Endothelial cell of umbilical vein (primary cell): Measurements from ENCODE around the gene OSBPL5. TPM values are rescaled to one million over a fixed set of nuclear protein-coding genes. Genes with fewer than 3 reads are reported as not detected.

Source experiments
- BruUV-seq: library from RNA; stranded (reverse); fragments of 400-500 nt; replicated peaks from 2 replicates; lab custom pipeline; 2021; lab: Mats Ljungman, UMichigan
- CTCF ChIA-PET: fragments of 300-600, 350-600 bp; sonication (Branson Sonifier 250); formaldehyde crosslinking; loops from one replicate; lab custom pipeline; 2021; ENCODE audit warnings: antibody characterized with exemption, inconsistent platforms; lab: Charles Lee
- POLR2A ChIA-PET: fragments of 300-600, 350-600 bp; sonication (Branson Sonifier 250); formaldehyde crosslinking; loops from one replicate; lab custom pipeline; 2021; ENCODE audit warnings: antibody characterized with exemption, inconsistent platforms; lab: Charles Lee
- DNase-seq: peaks from one replicate; pipeline ENCODE4 v3.0.0-alpha.2; 2011; ENCODE audit warnings: low read depth, low spot score
- FAIRE-seq: peaks from 2 replicates; lab custom pipeline; 2011; peaks lifted over from hg19 to GRCh38; lab: Jason Lieb, UNC
- H2AFZ ChIP-seq: 2 replicates; pipeline ENCODE4 v1.6.0; 2012; ENCODE audit warnings: low read depth, low read length, control low read depth, inconsistent platforms
- H3K27ac ChIP-seq: 2 replicates; pipeline ENCODE4 v1.5.1; 2011; ENCODE audit warnings: low read depth, mild to moderate bottlenecking, control low read depth, low read length, moderate library complexity; ENCODE audit not compliant: insufficient read depth
- H3K27me3 ChIP-seq, 2 experiments: 2 replicates each; pipeline versions ENCODE4 v1.6.0 to v1.6.1; 2011; ENCODE audit warnings: low read length in 2 of 2, mixed read lengths in 1 of 2; ENCODE audit not compliant: control insufficient read depth in 2 of 2, insufficient read depth in 2 of 2
- H3K36me3 ChIP-seq, 2 experiments: 2 replicates in 1 of 2; 3 replicates in 1 of 2; pipeline ENCODE4 v1.5.1; 2011; ENCODE audit warnings: low read length in 2 of 2, mild to moderate bottlenecking in 1 of 2, moderate library complexity in 1 of 2; ENCODE audit not compliant: control insufficient read depth in 2 of 2, insufficient read depth in 2 of 2; ENCODE audit errors: extremely low read depth in 1 of 2
- H3K4me1 ChIP-seq: 3 replicates; pipeline ENCODE4 v1.5.1; 2011; ENCODE audit warnings: mild to moderate bottlenecking, low read length; ENCODE audit not compliant: control insufficient read depth, insufficient read depth; ENCODE audit errors: extremely low read depth
- H3K4me2 ChIP-seq: 2 replicates; pipeline ENCODE4 v1.6.1; 2011; ENCODE audit warnings: low read length, control low read depth, mixed read lengths; ENCODE audit not compliant: insufficient read depth
- H3K4me3 ChIP-seq, 3 experiments: fragments of 200-600 bp in 1 of 3; sonication (generic), shearing (Covaris generic) in 1 of 3; replicated peaks in 1 of 3; 2 replicates each; pipeline ENCODE4 v1.5.1; 2011 to 2016; ENCODE audit warnings: control low read depth in 3 of 3, low read length in 3 of 3, mild to moderate bottlenecking in 2 of 3, inconsistent platforms in 1 of 3, low read depth in 1 of 3, moderate library complexity in 1 of 3; ENCODE audit not compliant: insufficient read depth in 1 of 3
- H3K79me2 ChIP-seq: 2 replicates; pipeline ENCODE4 v1.6.0; 2012; ENCODE audit warnings: low read length, inconsistent platforms; ENCODE audit not compliant: control insufficient read depth, insufficient read depth
- H3K9ac ChIP-seq: replicated peaks from 2 replicates; pipeline ENCODE3; 2011; ENCODE audit warnings: low read length, control low read depth; ENCODE audit not compliant: insufficient read depth; ENCODE audit errors: extremely low read depth
- H3K9me1 ChIP-seq: replicated peaks from 3 replicates; pipeline ENCODE4 v1.6.0; 2011; ENCODE audit warnings: mild to moderate bottlenecking, low read length; ENCODE audit not compliant: control insufficient read depth, insufficient read depth; ENCODE audit errors: extremely low read depth
- H3K9me3 ChIP-seq: replicated peaks from 2 replicates; pipeline ENCODE4 v1.5.1; 2012; ENCODE audit warnings: low read length, inconsistent platforms; ENCODE audit not compliant: control insufficient read depth, insufficient read depth
- H4K20me1 ChIP-seq: replicated peaks from 2 replicates; pipeline ENCODE3; 2011; ENCODE audit warnings: mild to moderate bottlenecking, low read length; ENCODE audit not compliant: control insufficient read depth, insufficient read depth; ENCODE audit errors: extremely low read depth
- CTCF ChIP-seq, 2 donors: IDR thresholded peaks; 1 replicate in 1 of 2; 2 replicates in 1 of 2; pipeline ENCODE4 v1.5.1; 2011; ENCODE audit warnings: low read length in 2 of 2, mild to moderate bottlenecking in 2 of 2, moderate library complexity in 2 of 2, control low read depth in 1 of 2, inconsistent platforms in 1 of 2, low read depth in 1 of 2; ENCODE audit not compliant: insufficient read depth in 1 of 2; ENCODE audit errors: extremely low read depth in 1 of 2
- EZH2 ChIP-seq: IDR thresholded peaks from 2 replicates; pipeline ENCODE4 v1.6.1; 2012; ENCODE audit warnings: borderline replicate concordance, low read depth, mild to moderate bottlenecking, moderate library complexity, low read length, inconsistent platforms; ENCODE audit not compliant: severe bottlenecking
- FOS ChIP-seq: IDR thresholded peaks from 2 replicates; pipeline ENCODE4 v1.6.1; 2011; ENCODE audit warnings: mild to moderate bottlenecking, low read length, moderate library complexity, borderline replicate concordance; ENCODE audit not compliant: insufficient read depth
- GATA2 ChIP-seq: IDR thresholded peaks from 2 replicates; pipeline ENCODE4 v1.7.0; 2011; ENCODE audit warnings: low read depth, mild to moderate bottlenecking, moderate library complexity, mixed read lengths, low read length; ENCODE audit not compliant: insufficient read length, insufficient read depth
- JUN ChIP-seq: IDR thresholded peaks from 2 replicates; pipeline ENCODE4 v1.6.1; 2011; ENCODE audit warnings: borderline replicate concordance, low read depth; ENCODE audit not compliant: insufficient read length, insufficient read depth
- MYC ChIP-seq: IDR thresholded peaks from one replicate; pipeline ENCODE4 v1.6.1; 2011; ENCODE audit warnings: mild to moderate bottlenecking, low read depth, low read length
- POLR2A ChIP-seq: IDR thresholded peaks from 2 replicates; pipeline ENCODE4 v1.6.1; 2012; ENCODE audit warnings: low read depth, mild to moderate bottlenecking, control low read depth, low read length
- POLR2AphosphoS5 ChIP-seq: IDR thresholded peaks from 2 replicates; pipeline ENCODE4 v1.6.1; 2012; ENCODE audit warnings: low read depth, mild to moderate bottlenecking, control low read depth, low read length, moderate library complexity; ENCODE audit not compliant: insufficient read depth
- dilution Hi-C: fragments of 300-500 bp; cut with MboI; formaldehyde crosslinking; loops from one replicate; pipeline ENCODE4 v1.15.0; 2019; ENCODE audit warnings: low sequenced_read_pairs; ENCODE audit not compliant: extremely low pct_ligation_motif_present
- intact Hi-C: fragments of 100-400 bp; cut with micrococcal nuclease; formaldehyde crosslinking; loops from one replicate; pipeline ENCODE4 v1.10.0; 2022
- polyA plus RNA-seq, 4 experiments: library from polyadenylated mRNA; depleted of rRNA in 3 of 4; stranded (reverse) in 3 of 4; unstranded in 1 of 4; fragments of >200 nt; gene quantifications; 2 replicates each; pipeline versions ENCODE4 v1.2.1 to v1.2.3, GENCODE V29; 2011 to 2012; ENCODE audit warnings: missing spikeins in 1 of 4
- total RNA-seq: library from RNA; stranded (reverse); gene quantifications from 2 replicates; pipeline ENCODE4 v1.2.3, GENCODE V29; 2021
- TF ChIP-seq, protein P1 (sequence below): IDR thresholded peaks from 2 replicates; pipeline ENCODE4 v1.6.1; 2011; ENCODE audit not compliant: insufficient read depth, insufficient read length

The OSBPL5 gene
- total and polyA plus RNA-seq, 2 donors (not counting 3 experiments of a cell fraction or from before 2014, with no cell fraction given): 8.7 to 37.7 TPM

DNA sequence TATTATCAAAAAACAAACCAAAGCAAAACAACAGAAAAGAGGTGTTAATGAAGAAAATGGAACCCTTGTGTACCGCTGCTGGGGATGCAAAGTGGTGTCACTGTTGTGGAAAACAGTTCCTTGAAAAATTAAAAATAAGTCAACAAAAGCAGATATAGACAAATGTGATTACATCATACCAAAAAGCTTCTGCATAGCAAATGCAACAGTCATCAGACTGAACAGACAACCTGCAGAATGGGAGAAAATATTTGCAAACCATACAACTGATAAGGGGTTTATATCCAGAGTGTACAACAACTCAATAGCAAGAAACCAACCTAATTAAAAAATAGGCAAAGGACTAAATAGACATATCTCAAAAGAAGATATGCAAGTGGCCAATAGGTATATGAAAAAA is 85.0 kb downstream of the OSBPL5 start:
- H4K20me1 ChIP-seq: no peaks in the 10 kb centered on the region
- no peaks in the 10 kb centered on the region for H3K79me2 ChIP-seq
- no peak overlapping the region for H2AFZ ChIP-seq
- no peaks in the 10 kb centered on the region for H3K9me3 ChIP-seq
- no TSS peak for BruUV-seq
- H3K36me3 ChIP-seq: no peaks in the 10 kb centered on the region
- TF ChIP-seq GATA2: no peak
- TF ChIP-seq JUN: no peak
- TF ChIP-seq CTCF (IDR thresholded peaks at IDR 0.05; ENCODE audit: extremely low read depth in 1 of 2, insufficient read depth in 1 of 2, low read depth in 1 of 2, low read length in 2 of 2): no peak
- no peak for TF ChIP-seq POLR2AphosphoS5
- TF ChIP-seq FOS: no peak
- TF ChIP-seq EZH2: no peak
- no peak for TF ChIP-seq MYC
- no peak for TF ChIP-seq POLR2A
- TF ChIP-seq, protein P1, sequence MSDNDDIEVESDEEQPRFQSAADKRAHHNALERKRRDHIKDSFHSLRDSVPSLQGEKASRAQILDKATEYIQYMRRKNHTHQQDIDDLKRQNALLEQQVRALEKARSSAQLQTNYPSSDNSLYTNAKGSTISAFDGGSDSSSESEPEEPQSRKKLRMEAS: no peak
- ChIA-PET POLR2A (no interaction called here), CTCF (interaction anchor here (1.0 to 3.6 kb wide), 2 partner anchors 11 to 42 kb away, joined by 3 to 16 read pairs; no protein-coding TSS in a partner anchor)
- H3K4me3 ChIP-seq: no peak overlapping the region
- no peaks in the 10 kb centered on the region for H3K4me1 ChIP-seq
- DNase-seq (no peak), FAIRE-seq (no peak)
- dilution Hi-C loops: no loop called here
- no peak overlapping the region for H3K4me2 ChIP-seq
- no peak overlapping the region for H3K9ac ChIP-seq
- intact Hi-C loops: no loop called here
- H3K27me3 ChIP-seq: peaks cover 4% of the 10 kb centered on the region in 2 experiments
- no peaks in the 10 kb centered on the region for H3K9me1 ChIP-seq
- no peak overlapping the region for H3K27ac ChIP-seq
